SU-DHL-6 (cell line): Measurements from ENCODE around the gene PPFIA2.

Experiments
- EZH2phosphoT487 ChIP-seq: fragments of 200-600 bp; sonication (generic), shearing (Covaris generic); conservative IDR thresholded peaks from 2 replicates; pipeline ENCODE4 v1.6.1; 2018; ENCODE audit warnings: mild to moderate bottlenecking, antibody characterized with exemption, low read length, moderate library complexity, mixed read lengths
- TF ChIP-seq, protein P1 (sequence below): fragments of 200-600 bp; sonication (generic); IDR thresholded peaks from one replicate; pipeline ENCODE4 v1.5.1; 2017; ENCODE audit warnings: antibody characterized with exemption, mild to moderate bottlenecking, low read length, moderate library complexity; ENCODE audit not compliant: insufficient read depth, poor library complexity, severe bottlenecking

DNA sequence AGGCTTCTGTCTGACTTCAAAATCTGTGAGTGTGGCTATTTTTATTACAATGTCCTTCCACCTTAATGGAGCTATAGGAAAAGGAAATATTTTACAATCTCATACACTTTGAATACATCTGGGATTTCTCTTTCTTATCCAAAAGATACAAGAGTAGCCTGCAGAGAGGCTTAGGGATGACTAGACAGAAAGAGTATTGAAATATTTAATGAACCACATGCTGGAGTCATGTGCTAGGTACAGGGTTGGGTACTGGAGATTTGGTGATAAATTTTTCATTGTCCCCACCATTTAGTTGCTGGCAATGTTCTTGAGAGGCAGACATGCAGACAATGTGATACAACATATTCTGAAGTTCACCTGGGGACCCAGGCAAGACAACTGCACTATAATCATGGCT lies 126.0 kb downstream of the PPFIA2 start:
- TF ChIP-seq, protein P1, sequence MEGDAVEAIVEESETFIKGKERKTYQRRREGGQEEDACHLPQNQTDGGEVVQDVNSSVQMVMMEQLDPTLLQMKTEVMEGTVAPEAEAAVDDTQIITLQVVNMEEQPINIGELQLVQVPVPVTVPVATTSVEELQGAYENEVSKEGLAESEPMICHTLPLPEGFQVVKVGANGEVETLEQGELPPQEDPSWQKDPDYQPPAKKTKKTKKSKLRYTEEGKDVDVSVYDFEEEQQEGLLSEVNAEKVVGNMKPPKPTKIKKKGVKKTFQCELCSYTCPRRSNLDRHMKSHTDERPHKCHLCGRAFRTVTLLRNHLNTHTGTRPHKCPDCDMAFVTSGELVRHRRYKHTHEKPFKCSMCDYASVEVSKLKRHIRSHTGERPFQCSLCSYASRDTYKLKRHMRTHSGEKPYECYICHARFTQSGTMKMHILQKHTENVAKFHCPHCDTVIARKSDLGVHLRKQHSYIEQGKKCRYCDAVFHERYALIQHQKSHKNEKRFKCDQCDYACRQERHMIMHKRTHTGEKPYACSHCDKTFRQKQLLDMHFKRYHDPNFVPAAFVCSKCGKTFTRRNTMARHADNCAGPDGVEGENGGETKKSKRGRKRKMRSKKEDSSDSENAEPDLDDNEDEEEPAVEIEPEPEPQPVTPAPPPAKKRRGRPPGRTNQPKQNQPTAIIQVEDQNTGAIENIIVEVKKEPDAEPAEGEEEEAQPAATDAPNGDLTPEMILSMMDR, result no peak
- TF ChIP-seq EZH2phosphoT487, result no peak
